CD4-positive, alpha-beta T cell treated with Interleukin-4 for 4 hours (primary cell): ENCODE results near the gene CD58.

Experiments
- DNase-seq: peaks from one replicate; pipeline ENCODE4 v3.0.0-alpha.2; 2020

CD58 gene

GRCh38 chr1:116537898-116538297 lies 32.9 kb downstream of the CD58 start:
- DNase-seq: no peak

DNA sequence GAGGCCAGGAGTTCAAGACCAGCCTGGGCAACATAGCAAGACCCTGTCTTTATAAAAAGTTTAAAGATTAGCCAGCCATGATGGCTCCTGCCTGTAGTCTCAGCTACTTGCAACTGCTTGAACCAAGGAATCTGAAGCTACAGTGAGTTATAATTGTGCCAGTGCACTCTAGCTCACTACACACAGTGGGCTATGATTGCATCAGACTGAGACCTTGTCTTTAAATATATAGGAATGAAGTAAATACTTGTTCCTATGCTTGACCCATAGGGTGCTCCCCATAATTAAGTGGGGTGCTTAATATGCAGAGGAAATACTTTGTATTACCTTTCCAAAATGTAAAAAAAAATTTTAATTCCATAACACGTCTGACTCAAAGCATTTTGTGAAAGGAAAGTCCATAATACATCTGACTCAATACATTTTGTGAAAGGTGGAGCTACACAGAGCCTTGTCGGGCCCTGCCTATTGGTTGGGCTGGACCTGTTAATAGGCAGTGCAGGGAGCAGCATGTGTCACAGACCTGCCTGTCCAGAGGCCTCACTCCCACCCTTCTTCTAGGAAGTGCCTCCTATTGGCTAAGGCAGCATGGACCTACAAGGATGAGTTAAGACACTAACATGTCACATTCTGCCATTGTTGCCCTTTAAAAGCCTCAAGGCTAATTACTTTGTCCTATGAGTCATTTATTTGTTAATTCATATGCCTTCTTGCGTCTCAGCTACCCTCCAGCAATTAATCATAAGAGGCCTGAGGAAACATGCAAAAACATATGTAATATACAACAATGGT lies 33.6 kb downstream of the CD58 start:
- DNase-seq: no peak

DNA sequence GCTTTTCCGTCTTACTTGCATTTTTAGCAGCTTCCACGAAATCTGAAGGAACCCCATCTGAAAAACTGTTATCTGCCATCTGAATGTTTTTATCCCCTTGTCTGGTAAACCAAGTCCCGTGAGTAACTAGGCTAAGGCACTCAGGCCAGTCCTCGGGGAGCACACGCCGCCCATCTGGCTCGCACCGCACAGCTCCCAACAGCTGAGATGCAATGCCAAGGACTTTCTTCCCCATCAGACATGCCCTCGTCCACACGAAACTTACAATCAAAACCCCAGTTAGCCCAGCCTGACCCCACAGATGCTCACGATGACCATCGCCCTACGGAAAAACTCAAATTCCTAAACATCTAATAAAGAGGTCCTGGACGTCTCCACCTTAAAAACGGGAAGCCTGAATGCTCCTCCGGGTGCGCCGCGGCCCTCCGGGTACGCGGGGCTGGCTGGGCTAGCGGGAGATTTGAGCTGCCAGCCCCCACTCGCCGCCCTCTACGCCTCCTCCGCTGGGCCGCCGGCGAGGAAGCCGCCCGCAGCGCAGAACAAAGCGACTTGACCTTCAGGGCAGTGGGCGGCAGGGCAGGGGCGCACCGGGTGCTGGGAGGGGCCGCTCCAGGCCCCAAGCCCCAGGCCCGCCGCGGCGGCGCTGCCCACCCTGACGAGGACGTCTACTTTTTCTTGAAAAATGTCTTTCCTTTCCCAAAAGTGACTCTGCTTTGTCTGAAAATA lies 36.6 kb downstream of the CD58 start:
- no peak for DNase-seq

- DNase-seq: no peak
These were observed 37.4 kb downstream of the CD58 start for GRCh38 chr1:116533429-116533820.

DNA sequence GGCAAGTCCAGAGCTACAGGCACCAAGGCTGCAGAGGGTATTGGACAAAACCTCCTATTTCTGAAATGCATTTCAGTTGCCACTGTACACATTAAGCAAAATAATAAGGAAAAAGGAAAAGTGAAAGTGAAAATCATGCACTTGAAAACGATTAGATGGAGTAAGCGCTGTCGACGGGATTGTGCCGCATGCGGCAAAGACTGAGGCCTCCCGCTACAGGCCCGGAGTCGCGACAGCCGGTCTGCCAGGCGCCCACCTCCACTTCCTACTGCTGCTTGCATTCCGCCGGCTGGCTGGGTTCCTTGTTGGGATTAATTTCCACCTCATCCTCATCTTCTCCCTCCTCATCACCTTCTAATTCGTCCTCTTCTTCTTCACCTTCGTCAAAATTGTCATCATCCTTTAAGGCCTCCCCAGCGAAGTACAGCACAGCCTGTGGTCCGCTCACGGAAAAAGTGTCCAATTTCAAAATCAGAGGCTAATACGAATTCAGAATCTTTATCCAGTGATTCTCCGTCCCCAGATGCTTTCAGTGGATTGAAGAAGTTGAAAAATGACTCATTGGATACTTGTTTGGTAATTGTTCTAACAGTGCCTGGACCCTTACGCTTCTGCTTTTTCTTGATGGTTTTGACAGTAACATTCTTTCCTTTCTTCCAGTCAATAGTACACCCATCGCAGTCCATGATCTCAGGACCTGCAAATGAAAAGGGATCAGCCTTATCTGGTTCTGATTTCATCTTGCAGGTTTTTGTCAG lies 38.0 kb downstream of the CD58 start:
- DNase-seq: no peak

- no peak for DNase-seq
These were observed 38.9 kb downstream of the CD58 start for GRCh38 chr1:116531917-116532316.

DNA sequence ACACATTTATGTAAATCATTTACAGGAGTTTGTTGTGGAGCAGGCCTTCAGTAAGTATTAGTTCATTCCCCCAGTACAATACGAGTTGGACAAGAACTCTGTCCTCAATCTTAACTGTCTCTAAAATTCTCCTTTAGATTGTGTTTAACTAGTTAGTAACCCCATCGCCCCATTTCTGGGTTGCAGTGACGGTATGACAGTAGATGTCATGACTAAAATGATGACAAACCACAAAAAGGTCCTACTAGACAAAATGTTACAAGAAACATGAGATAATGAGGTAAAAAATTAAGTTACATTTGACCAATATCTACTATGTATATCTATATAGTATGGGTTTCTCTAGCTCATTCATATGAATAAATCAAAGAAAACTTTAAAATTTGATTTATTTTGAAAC lies 41.1 kb downstream of the CD58 start:
- DNase-seq: no peak

GRCh38 chr1:116529199-116529631 lies 41.6 kb downstream of the CD58 start:
- no peak for DNase-seq

DNA sequence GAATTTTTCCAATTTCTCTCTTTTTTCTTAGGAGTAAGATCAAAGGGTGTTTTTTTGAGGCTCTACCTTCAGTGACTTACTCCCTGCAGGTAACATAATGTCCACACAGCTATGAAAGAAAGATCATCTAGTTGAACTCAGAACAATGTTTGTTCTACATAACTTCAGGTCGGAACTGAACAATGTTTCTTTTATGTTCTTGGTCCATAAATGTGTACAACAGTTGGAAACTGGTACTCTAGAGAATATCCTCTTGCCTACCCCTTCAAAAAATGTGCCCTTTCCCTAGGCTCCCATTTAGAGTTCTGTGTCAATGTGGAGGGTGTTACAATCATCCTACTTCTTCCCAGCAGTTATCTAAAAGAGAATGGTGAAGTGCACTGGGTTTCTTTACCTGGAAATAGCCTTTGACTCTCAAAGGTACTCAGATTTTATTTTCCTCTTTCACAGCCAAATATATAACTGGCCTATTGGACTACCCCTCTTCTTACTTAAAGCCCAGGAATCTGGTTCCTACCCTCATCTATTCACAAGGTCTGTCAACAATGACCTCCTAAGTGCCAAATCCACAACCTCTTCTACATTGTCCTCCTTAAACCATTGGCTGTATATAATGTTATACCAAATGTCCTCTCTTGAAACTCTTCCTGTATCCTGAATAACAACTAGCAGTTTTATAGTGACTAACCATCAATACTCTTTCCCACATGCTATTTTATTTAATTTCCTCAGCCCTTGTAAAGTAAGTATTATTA lies 42.3 kb downstream of the CD58 start:
- DNase-seq: no peak

DNA sequence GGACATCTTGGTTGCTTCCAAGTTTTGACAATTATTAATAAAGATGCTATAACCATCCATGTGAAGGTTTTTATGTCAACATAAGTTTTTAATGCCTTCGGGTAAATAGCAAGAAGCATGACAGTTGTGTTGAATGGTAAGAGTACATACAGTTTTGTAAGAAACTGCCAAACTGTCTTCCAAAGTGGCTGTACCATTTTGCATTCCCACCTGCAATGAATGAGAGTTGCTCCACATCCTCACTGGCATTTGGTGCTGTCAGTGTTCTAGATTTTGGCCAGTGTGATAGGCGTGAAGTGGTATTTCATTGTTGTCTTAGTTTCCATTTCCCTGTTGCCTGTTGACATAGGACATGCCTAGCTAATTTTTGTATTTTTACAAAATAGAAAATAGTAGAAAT lies 45.4 kb downstream of the CD58 start:
- no peak for DNase-seq

DNA sequence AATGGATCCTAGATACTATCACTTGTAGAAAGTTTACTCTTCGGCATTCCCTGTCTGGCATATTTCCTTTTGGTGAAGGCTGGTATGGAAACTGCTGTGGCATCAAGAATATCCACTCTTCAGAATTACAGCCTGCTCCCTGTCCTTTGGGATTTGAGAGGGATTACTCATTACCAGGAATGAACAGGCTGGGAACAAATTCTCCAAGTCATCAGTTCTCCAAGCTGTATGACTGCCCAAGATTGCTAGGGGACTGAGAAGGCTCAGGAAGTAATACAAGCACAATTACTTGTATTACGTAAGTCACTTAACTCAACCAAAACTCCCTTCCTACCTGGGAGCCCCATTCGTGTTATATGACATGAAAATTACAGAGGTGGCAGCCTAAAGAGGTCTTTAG lies 49.6 kb downstream of the CD58 start:
- DNase-seq: no peak

GRCh38 chr1:116518400-116518799 lies 52.4 kb downstream of the CD58 start:
- no peak for DNase-seq

GRCh38 chr1:116516631-116517030 lies 54.2 kb downstream of the CD58 start:
- DNase-seq: no peak

GRCh38 chr1:116515702-116516101 lies 55.1 kb downstream of the CD58 start:
- peak; percentile 50 for DNase-seq

- peak; percentile 92 for DNase-seq
These were observed 55.9 kb downstream of the CD58 start for GRCh38 chr1:116514708-116515525.

GRCh38 chr1:116513956-116514355 lies 56.9 kb downstream of the CD58 start:
- DNase-seq: no peak

- no peak for DNase-seq
These were observed 59.3 kb downstream of the CD58 start for GRCh38 chr1:116511459-116512019.

GRCh38 chr1:116510361-116510760 lies 60.5 kb downstream of the CD58 start:
- no peak for DNase-seq

DNA sequence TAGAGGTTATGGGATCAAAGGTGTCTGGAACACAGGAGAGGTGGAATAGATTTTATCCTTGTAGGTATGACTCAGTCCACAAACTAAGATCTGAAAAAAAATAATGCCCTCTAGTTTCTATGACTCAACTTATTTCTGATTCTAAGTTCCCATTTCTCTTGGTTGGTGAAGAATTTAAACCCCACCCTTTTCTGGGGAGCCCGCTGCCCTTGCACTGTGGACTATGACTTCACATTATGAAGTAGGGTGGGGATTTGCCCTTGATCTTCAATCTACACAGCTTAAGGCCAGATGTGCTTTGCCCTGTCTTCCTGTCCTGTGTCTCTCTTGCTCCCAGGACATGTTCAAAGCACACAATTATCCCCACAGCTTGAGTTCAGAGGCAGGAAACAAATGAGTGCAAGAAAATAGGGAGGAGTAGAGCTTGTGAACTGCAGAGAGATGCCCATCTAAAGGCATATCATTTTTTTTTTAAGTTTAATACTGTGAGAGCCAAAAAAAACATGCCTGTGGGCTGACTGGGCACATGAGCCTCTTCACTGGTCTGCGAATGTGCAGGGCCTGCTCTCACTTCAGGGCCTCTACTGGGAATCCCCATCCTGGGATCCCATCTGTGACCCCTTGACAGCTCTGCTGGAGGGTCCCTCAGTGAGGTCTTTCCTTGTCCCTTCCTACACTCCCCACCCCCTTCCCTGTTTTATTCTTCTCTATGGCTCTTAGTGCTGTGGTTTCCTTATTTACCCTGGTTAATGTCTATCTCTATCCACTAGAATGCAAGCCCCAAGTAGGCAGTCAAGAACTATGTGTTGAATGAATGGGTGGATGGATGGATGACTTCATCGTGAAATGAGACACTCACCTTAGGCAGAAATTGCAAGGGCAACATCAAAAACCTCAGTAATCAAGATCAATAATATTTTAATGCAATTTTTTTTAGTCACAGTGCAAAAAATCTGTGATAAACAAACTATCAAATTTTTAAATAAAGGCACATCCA lies 61.5 kb downstream of the CD58 start:
- DNase-seq: peak; percentile 76
